ENCODE results near the gene IQSEC3. TPM values are rescaled to one million over a fixed set of nuclear protein-coding genes. Genes with fewer than 3 reads are reported as not detected.
A peak's percentile ranks its signal among the peaks of the same experiment; 100 is the strongest.

The IQSEC3 gene
- total RNA-seq, 1 donor from 2014 or later: not detected

DNA sequence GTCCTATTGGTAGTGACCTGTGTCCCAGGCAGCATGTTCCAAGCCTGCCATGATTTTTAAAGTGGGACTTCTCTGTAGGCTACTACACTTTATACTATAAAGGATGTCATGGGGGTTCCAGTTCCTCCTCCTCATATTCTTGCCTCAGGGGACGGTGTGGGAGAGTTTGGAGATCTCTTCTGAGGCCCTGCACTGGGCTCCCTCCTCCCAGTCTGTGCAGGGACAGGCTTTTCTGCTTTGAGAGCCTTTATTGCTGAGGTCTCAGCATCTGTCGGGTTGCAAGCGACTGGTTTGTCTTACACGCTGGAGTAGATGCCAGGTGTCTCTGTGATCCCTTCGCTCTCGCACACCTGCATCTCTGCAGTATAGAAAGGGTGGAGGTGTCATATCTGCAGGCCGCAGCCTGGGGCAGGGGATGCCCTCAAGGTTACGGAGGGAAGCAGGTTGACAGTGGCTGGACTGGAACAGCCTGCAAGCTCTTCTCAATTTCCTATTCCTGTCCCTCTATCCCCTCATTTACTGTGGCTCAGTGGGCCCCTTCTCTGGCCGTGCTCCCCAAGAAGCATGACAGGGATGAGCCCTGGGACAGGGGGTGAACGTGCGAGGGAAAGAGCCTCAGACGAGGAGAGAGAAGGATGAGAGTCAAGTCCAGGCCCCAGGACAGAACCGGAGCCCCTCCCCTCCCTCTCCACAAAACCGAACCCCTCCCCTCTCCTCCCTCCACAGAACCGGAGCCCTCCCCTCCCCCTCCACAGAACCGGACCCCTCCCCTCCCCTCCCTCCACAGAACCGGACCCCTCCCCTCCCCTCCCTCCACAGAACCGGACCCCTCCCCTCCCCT is 96.1 kb downstream of the IQSEC3 start:
- no peak for DNase-seq (ENCODE audit: low read depth)

- DNase-seq (ENCODE audit: low read depth): no peak
Measured at GRCh38 chr12:163406-163986, 96.9 kb downstream of the IQSEC3 start.

- DNase-seq (ENCODE audit: low read depth): no peak
Measured at GRCh38 chr12:164207-164606, 97.6 kb downstream of the IQSEC3 start.

- no peak for DNase-seq (ENCODE audit: low read depth)
Measured at GRCh38 chr12:165862-166368, 99.3 kb downstream of the IQSEC3 start.

DNA sequence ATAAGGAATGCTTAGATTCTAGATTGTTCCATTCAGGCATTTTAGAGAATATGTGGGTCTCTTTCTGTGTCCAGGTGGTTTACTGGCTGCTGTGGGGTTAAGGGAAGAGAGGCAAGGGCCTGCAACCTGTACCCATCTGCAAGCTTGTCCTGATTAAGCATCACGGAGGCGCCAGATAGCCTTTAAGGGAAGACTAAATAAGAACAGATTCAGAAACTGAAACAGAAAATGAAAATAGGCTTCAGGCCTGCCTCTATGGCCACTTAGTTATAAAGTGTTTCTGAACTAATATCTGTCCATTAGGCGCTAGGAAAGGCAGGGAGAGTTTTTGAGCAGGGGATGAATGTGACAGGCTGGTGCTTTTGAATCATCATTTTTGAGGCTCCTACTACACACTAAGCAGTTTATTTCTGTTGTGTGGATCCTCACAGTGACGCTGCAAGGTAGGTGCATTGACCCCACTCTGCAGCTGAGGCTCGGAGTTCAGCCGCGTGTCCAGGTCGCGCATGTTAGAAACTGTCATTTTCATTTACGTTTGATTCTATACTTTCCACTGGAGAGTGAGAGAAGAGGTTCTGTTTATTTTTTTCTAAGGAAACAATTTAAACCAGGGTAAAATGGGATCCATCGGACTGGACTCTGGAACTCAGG is 100.0 kb downstream of the IQSEC3 start:
- DNase-seq (ENCODE audit: low read depth): no peak

GRCh38 chr12:167959-168600 is 101.5 kb downstream of the IQSEC3 start:
- DNase-seq (ENCODE audit: low read depth): no peak

DNA sequence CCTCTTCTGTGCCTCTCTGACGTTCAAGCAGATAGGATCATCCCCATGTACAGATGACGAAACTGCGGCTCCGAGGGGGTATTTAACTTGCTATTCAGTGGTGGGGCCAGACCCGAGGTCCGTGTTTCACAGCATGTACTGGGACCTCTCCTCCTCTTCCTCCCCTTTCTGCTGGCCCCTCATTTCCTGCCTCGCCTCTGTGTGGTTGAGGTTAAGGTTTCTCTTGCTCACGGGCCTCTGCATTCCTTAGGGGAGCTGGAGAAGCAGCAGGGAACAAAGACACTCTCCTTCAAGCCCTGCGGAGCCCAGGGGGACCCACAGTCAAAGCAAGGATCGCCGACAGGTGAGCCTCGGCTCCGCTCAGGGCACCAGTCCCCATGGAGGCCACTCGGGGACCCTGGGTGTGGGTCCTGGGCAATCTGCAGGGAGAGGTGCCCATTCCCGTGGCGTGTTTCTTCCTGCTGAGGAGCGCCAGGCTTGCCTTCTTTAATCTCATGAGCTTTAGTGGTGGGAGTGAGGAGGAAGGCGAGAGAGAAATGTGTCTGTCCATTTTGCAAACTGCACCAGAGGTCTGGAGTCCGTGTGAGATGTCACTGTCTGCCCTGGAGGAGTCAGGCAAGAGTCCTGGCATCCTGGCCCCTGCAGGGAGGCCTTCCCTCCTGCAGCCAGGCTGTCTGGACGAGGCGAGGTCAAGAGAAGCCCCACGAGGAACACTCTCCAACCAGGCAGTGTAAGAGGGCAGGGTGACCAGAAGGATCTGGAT is 102.4 kb downstream of the IQSEC3 start:
- no peak for DNase-seq (ENCODE audit: low read depth)

- DNase-seq (ENCODE audit: low read depth): no peak
Measured at GRCh38 chr12:169528-170370, 103.2 kb downstream of the IQSEC3 start.

GRCh38 chr12:170371-171225 is 104.0 kb downstream of the IQSEC3 start:
- DNase-seq (ENCODE audit: low read depth): no peak

DNA sequence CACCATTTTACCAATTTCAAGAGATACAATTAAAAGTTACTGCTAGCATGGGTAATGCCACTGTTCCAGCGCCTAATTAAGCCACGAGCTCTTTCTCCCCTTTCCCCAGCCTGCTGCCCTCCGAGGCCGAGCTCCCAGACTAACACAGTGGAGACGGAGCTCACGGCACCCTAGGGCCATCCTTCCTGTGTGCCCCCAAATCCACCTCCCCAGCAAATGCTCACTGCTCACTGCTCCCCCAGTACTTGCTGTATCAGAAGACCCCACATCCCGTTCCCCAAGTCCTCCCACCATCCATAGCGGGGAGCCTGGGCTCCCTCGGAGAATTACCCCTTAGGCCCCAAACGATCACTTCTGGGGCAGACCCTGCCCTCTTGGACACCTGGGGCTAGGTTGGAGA is 104.7 kb downstream of the IQSEC3 start:
- DNase-seq (ENCODE audit: low read depth): no peak

- DNase-seq (ENCODE audit: low read depth): no peak
Measured at GRCh38 chr12:171743-172676, 105.4 kb downstream of the IQSEC3 start.

DNA sequence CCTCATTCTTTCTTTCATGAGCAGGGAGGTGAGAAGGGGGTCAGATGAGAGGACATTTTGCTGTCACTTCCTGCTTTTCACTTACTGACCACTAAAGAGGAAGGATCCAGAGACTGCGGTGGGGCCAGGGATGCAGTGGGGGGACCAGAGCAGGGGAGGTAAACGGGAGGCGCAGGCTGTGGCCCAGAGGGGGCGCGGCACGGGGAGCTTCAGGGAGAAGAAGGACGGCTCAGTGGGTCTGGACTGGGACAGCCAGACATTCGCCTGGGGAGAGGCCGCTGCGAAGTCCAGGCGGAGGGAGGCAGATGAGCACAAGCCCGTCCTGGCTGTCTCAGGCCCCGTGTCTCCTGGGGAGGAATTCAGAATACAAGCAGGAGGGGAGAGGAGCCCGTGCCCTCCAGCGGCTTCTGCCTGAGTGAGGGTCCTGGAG is 106.2 kb downstream of the IQSEC3 start:
- DNase-seq (ENCODE audit: low read depth): no peak

- DNase-seq (ENCODE audit: low read depth): no peak
Measured at GRCh38 chr12:174124-174523, 107.6 kb downstream of the IQSEC3 start.

GRCh38 chr12:174596-174995 is 108.0 kb downstream of the IQSEC3 start:
- no peak for DNase-seq (ENCODE audit: low read depth)

- DNase-seq (ENCODE audit: low read depth): no peak
Measured at GRCh38 chr12:175250-175649, 108.7 kb downstream of the IQSEC3 start.

DNA sequence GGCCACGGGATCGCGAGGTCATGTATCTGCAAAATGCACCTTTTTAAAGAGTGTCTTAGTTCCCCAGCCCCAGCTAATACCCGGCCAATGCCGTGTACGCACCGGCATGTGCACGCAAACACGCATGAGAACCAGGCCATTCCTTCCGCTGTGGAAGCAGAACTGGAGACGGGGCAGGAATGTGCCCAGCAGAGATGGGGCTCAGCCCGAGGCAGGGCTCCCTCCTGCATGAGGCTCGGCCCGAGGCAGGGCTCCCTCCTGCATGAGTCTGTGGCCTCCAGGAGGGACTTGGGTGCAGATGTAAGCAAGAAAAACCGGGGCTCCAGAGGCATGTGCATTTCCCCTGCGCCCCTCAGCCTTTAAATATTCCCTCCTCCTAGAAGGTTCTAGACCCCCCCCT is 109.2 kb downstream of the IQSEC3 start:
- DNase-seq (ENCODE audit: low read depth): no peak

- peak; percentile 89 for DNase-seq (ENCODE audit: low read depth)
Measured at GRCh38 chr12:176321-177181, 110.0 kb downstream of the IQSEC3 start.
